ENCODE results near the gene OCRL.

DNA sequence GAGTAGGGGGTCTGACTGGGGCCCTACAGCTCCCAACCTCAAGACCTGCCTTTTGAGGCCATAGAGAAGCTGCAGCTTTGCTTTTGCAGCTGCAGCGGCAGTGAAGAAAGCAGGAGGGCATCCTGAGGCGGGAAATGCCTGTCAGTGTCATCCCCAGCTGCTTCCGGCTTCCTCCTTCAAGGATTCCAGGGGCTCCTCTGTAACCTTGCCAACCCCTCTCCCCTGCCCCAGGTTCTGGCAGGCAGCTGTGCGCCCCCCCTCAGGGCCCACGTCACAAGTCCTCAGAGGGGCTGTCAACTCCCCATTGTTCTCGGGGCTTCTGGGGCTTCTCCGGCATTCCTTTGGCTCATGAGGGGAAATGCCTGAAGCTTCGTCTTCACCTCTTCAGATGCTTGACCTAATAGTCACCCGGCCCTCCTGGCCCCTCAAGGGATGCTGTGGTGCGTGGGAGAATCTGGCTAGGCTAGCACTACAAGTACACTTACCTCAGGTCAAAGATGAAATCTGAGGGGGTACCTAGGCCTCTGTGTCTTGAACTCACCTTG, 82.8 kb downstream of the OCRL start:
- TF ChIP-seq, protein P1, sequence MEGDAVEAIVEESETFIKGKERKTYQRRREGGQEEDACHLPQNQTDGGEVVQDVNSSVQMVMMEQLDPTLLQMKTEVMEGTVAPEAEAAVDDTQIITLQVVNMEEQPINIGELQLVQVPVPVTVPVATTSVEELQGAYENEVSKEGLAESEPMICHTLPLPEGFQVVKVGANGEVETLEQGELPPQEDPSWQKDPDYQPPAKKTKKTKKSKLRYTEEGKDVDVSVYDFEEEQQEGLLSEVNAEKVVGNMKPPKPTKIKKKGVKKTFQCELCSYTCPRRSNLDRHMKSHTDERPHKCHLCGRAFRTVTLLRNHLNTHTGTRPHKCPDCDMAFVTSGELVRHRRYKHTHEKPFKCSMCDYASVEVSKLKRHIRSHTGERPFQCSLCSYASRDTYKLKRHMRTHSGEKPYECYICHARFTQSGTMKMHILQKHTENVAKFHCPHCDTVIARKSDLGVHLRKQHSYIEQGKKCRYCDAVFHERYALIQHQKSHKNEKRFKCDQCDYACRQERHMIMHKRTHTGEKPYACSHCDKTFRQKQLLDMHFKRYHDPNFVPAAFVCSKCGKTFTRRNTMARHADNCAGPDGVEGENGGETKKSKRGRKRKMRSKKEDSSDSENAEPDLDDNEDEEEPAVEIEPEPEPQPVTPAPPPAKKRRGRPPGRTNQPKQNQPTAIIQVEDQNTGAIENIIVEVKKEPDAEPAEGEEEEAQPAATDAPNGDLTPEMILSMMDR (IDR thresholded peaks at IDR 0.05), result no peak
- TF ChIP-seq EZH2 (IDR thresholded peaks at IDR 0.05) (no peak), EZH2phosphoT487 (IDR thresholded peaks at IDR 0.05) (no peak)
